Natural killer cell (primary cell): ENCODE results near the gene IL18RAP. TPM values are rescaled to one million over a fixed set of nuclear protein-coding genes. Genes with fewer than 3 reads are reported as not detected.

Source experiments
- ATAC-seq, 3 donors: fragments of 150-1000 bp in 2 of 3; fragments of 200-7000 bp in 1 of 3; cut with Tn5 transposase; 1 replicate in 1 of 3; 2 replicates in 2 of 3; pipeline ENCODE4 v1.10.0; 2021; ENCODE audit warnings: mild to moderate bottlenecking in 2 of 3, moderate library complexity in 2 of 3
- DNase-seq, 2 donors: peaks; one replicate each; pipeline versions ENCODE4 v3.0.0 to v3.0.0-alpha.2; 2013 to 2021; ENCODE audit warnings: mixed read lengths in 1 of 2
- H3K27ac ChIP-seq: one replicate; pipeline ENCODE4 v1.5.1; 2013; ENCODE audit warnings: mild to moderate bottlenecking, low read length
- H3K27me3 ChIP-seq: one replicate; pipeline ENCODE4 v1.6.1; 2013; ENCODE audit warnings: low read length; ENCODE audit not compliant: control insufficient read depth, insufficient read depth
- H3K36me3 ChIP-seq: one replicate; pipeline ENCODE4 v1.6.1; 2013; ENCODE audit warnings: low read length; ENCODE audit not compliant: control insufficient read depth, insufficient read depth
- H3K4me1 ChIP-seq: one replicate; pipeline ENCODE4 v1.6.1; 2013; ENCODE audit warnings: low read length; ENCODE audit not compliant: control insufficient read depth, insufficient read depth
- H3K4me3 ChIP-seq: one replicate; pipeline ENCODE4 v1.5.1; 2013; ENCODE audit warnings: low read length
- H3K9me3 ChIP-seq: one replicate; pipeline ENCODE4 v1.6.1; 2013; ENCODE audit warnings: low read length; ENCODE audit not compliant: control insufficient read depth, insufficient read depth
- H3K27ac Mint-ChIP-seq, 2 donors: one replicate each; pipeline ENCODE4 v1.8.0; 2022; ENCODE audit warnings: mild to moderate bottlenecking in 2 of 2, mixed read lengths in 2 of 2, moderate library complexity in 1 of 2
- H3K27me3 Mint-ChIP-seq, 2 donors: one replicate each; pipeline ENCODE4 v1.8.0; 2022; ENCODE audit warnings: low read depth in 2 of 2, mixed read lengths in 2 of 2
- H3K36me3 Mint-ChIP-seq: one replicate; pipeline ENCODE4 v1.8.0; 2022; ENCODE audit warnings: mixed read lengths
- H3K4me1 Mint-ChIP-seq, 2 donors: one replicate each; pipeline ENCODE4 v1.8.0; 2022; ENCODE audit warnings: mixed read lengths in 2 of 2
- H3K4me3 Mint-ChIP-seq: one replicate; pipeline ENCODE4 v1.8.0; 2022; ENCODE audit warnings: mild to moderate bottlenecking, moderate library complexity, mixed read lengths
- H3K9me3 Mint-ChIP-seq, 2 donors: one replicate each; pipeline ENCODE4 v1.8.0; 2022; ENCODE audit warnings: mixed read lengths in 2 of 2
- CTCF ChIP-seq: fragments of 200-600 bp; IDR thresholded peaks from one replicate; pipeline ENCODE4 v1.8.0; 2022; ENCODE audit warnings: antibody characterized with exemption
- whole genome bisulfite sequencing: methylation state at CpG from one replicate; pipeline ENCODE4 v1.1.7; 2013; ENCODE audit warnings: missing lambda C conversion rate; ENCODE audit not compliant: insufficient coverage; 5-methylcytosine and 5-hydroxymethylcytosine counted together
- intact Hi-C: fragments of 100-400 bp; cut with micrococcal nuclease; formaldehyde crosslinking; loops from one replicate; pipeline ENCODE4 v1.14.2; 2022
- total RNA-seq, 4 donors: library from RNA; stranded (reverse); fragments of 120-200 nt in 1 of 4; gene quantifications; one replicate each; pipeline versions ENCODE4 v1.2.3 to v1.2.4, GENCODE V29; 2013 to 2022

Gene IL18RAP
- total RNA-seq, 3 donors from 2014 or later (not counting 1 experiment from before 2014, with no cell fraction given), result 136 to 309 (median 203) TPM

GRCh38 chr2:102444233-102444632 is 21.3 kb downstream of the IL18RAP start:
- Mint-ChIP-seq H3K4me3 (no peak overlapping the region), H3K27ac (peak overlapping the region; percentile 68 to 78), H3K27me3 (no peaks in the 10 kb centered on the region), H3K9me3 (no peaks in the 10 kb centered on the region), H3K36me3 (peaks cover 28% of the 10 kb centered on the region), H3K4me1 (peaks cover 14 to 17% of the 10 kb centered on the region in 2 donors)
- Histone ChIP-seq H3K27ac (no peak overlapping the region), H3K4me3 (no peak overlapping the region), H3K36me3 (peaks cover 87% of the 10 kb centered on the region), H3K27me3 (no peaks in the 10 kb centered on the region), H3K9me3 (no peaks in the 10 kb centered on the region), H3K4me1 (peaks cover 5% of the 10 kb centered on the region)
- intact Hi-C loops, result loop anchor here (5.0 kb wide), 1 partner anchor 192 kb away; no protein-coding TSS in a partner anchor
- DNase-seq (no peak), ATAC-seq (no peak)
- 84% methylated on average over 3 of the region's 3 CpGs for WGBS
- TF ChIP-seq CTCF, result no peak

- H3K9me3 ChIP-seq, result no peaks in the 10 kb centered on the region
- no peak for TF ChIP-seq CTCF
- H3K36me3 ChIP-seq, result peaks cover 86% of the 10 kb centered on the region
- no peak overlapping the region for H3K4me3 Mint-ChIP-seq
- DNase-seq, result no peak
- peak overlapping the region; percentile 33 to 68 for H3K27ac Mint-ChIP-seq
- peaks cover 35% of the 10 kb centered on the region for H3K36me3 Mint-ChIP-seq
- H3K4me3 ChIP-seq, result no peak overlapping the region
- H3K27me3 Mint-ChIP-seq, result no peaks in the 10 kb centered on the region
- no peaks in the 10 kb centered on the region for H3K27me3 ChIP-seq
- H3K27ac ChIP-seq, result no peak overlapping the region
- no peak for ATAC-seq
- no peaks in the 10 kb centered on the region for H3K9me3 Mint-ChIP-seq
- WGBS, result 95% methylated on average over 9 of the region's 9 CpGs
- H3K4me1 ChIP-seq, result peaks cover 3% of the 10 kb centered on the region
- peaks cover 20 to 22% of the 10 kb centered on the region in 2 donors for H3K4me1 Mint-ChIP-seq
- intact Hi-C loops, result loop anchor here (5.0 kb wide), 1 partner anchor 440 kb away; no protein-coding TSS in a partner anchor
Observed at GRCh38 chr2:102446936-102447335, 24.0 kb downstream of the IL18RAP start.

- intact Hi-C loops, result loop anchor here (1.0 to 5.0 kb wide), 4 partner anchors 147 to 565 kb away; no protein-coding TSS in a partner anchor
- H3K36me3 Mint-ChIP-seq, result peaks cover 33% of the 10 kb centered on the region
- no peak overlapping the region for H3K4me3 Mint-ChIP-seq
- Histone ChIP-seq H3K4me1 (peaks cover 11% of the 10 kb centered on the region), H3K27me3 (no peaks in the 10 kb centered on the region), H3K27ac (no peak overlapping the region), H3K9me3 (no peaks in the 10 kb centered on the region), H3K4me3 (no peak overlapping the region), H3K36me3 (peaks cover 82% of the 10 kb centered on the region)
- ATAC-seq (peak in 2 of 3 donors; percentile 64 to 80), DNase-seq (peak; percentile 55 to 77)
- H3K9me3 Mint-ChIP-seq, result no peaks in the 10 kb centered on the region
- H3K27ac Mint-ChIP-seq, result peak overlapping the region; percentile 29 to 31
- peak; percentile 78 for TF ChIP-seq CTCF
- H3K27me3 Mint-ChIP-seq, result no peaks in the 10 kb centered on the region
- 0% methylated on average over 1 of the region's 1 CpG for WGBS
- peaks cover 24% of the 10 kb centered on the region in 2 donors for H3K4me1 Mint-ChIP-seq
Observed at GRCh38 chr2:102449370-102449974, 26.5 kb downstream of the IL18RAP start.
